ENCODE measurements around the gene LSG1.

LSG1 gene

GRCh38 chr3:194622621-194623340 lies 49.2 kb downstream of the LSG1 start:
- TF ChIP-seq EGR1 (IDR thresholded peaks at IDR 0.05) (no peak), EP300 (IDR thresholded peaks at IDR 0.05; ENCODE audit: borderline replicate concordance) (no peak), FOXM1 (IDR thresholded peaks at IDR 0.05; ENCODE audit: borderline replicate concordance, low read depth) (no peak), ZBTB7A (IDR thresholded peaks at IDR 0.05; ENCODE audit: low read depth) (no peak), CREB1 (IDR thresholded peaks at IDR 0.05; ENCODE audit: low read depth) (no peak)

GRCh38 chr3:194621947-194622346 lies 50.0 kb downstream of the LSG1 start:
- TF ChIP-seq CEBPB (IDR thresholded peaks at IDR 0.05), result no peak
- no peak for TF ChIP-seq TCF12 (IDR thresholded peaks at IDR 0.05; ENCODE audit: low read depth)
- TF ChIP-seq TAF1 (IDR thresholded peaks at IDR 0.05; ENCODE audit: low read depth), result no peak
- no peak for TF ChIP-seq TEAD4 (IDR thresholded peaks at IDR 0.05)
- TF ChIP-seq MAX (IDR thresholded peaks at IDR 0.05), result no peak
- TF ChIP-seq EGR1 (IDR thresholded peaks at IDR 0.05), result no peak

- no peak for TF ChIP-seq CREB1 (IDR thresholded peaks at IDR 0.05; ENCODE audit: low read depth)
- no peak for TF ChIP-seq REST (IDR thresholded peaks at IDR 0.05; ENCODE audit: low read depth)
- TF ChIP-seq EGR1 (IDR thresholded peaks at IDR 0.05), result no peak
- no peak for TF ChIP-seq TEAD4 (IDR thresholded peaks at IDR 0.05)
- no peak for TF ChIP-seq EP300 (IDR thresholded peaks at IDR 0.05; ENCODE audit: borderline replicate concordance)
- no peak for TF ChIP-seq TAF1 (IDR thresholded peaks at IDR 0.05; ENCODE audit: low read depth)
- no peak for TF ChIP-seq RAD21 (IDR thresholded peaks at IDR 0.05; ENCODE audit: low read depth)
- TF ChIP-seq CEBPB (IDR thresholded peaks at IDR 0.05), result no peak
- no peak for TF ChIP-seq ZBTB7A (IDR thresholded peaks at IDR 0.05; ENCODE audit: low read depth)
- TF ChIP-seq MAX (IDR thresholded peaks at IDR 0.05), result no peak
- TF ChIP-seq TCF12 (IDR thresholded peaks at IDR 0.05; ENCODE audit: low read depth), result no peak
- TF ChIP-seq NFIC (IDR thresholded peaks at IDR 0.05), result no peak
- no peak for TF ChIP-seq USF1 (IDR thresholded peaks at IDR 0.05)
- no peak for TF ChIP-seq YY1 (IDR thresholded peaks at IDR 0.05; ENCODE audit: low read depth)
- no peak for TF ChIP-seq FOXM1 (IDR thresholded peaks at IDR 0.05; ENCODE audit: borderline replicate concordance, low read depth)
Measured at GRCh38 chr3:194620196-194620595, 51.8 kb downstream of the LSG1 start.

GRCh38 chr3:194619741-194620140 lies 52.2 kb downstream of the LSG1 start:
- TF ChIP-seq CEBPB (IDR thresholded peaks at IDR 0.05), result no peak
- TF ChIP-seq REST (IDR thresholded peaks at IDR 0.05; ENCODE audit: low read depth), result no peak
- no peak for TF ChIP-seq EP300 (IDR thresholded peaks at IDR 0.05; ENCODE audit: borderline replicate concordance)
- TF ChIP-seq EGR1 (IDR thresholded peaks at IDR 0.05), result no peak
- no peak for TF ChIP-seq RAD21 (IDR thresholded peaks at IDR 0.05; ENCODE audit: low read depth)
- no peak for TF ChIP-seq TEAD4 (IDR thresholded peaks at IDR 0.05)
- TF ChIP-seq MAX (IDR thresholded peaks at IDR 0.05), result no peak
- no peak for TF ChIP-seq TAF1 (IDR thresholded peaks at IDR 0.05; ENCODE audit: low read depth)
- no peak for TF ChIP-seq USF1 (IDR thresholded peaks at IDR 0.05)

- TF ChIP-seq TCF12 (IDR thresholded peaks at IDR 0.05; ENCODE audit: low read depth) (no peak), USF1 (IDR thresholded peaks at IDR 0.05) (no peak), REST (IDR thresholded peaks at IDR 0.05; ENCODE audit: low read depth) (no peak), ZBTB7A (IDR thresholded peaks at IDR 0.05; ENCODE audit: low read depth) (no peak), NFIC (IDR thresholded peaks at IDR 0.05) (no peak), EGR1 (IDR thresholded peaks at IDR 0.05) (no peak), MAX (IDR thresholded peaks at IDR 0.05) (no peak), CEBPB (IDR thresholded peaks at IDR 0.05) (no peak)
Measured at GRCh38 chr3:194618858-194619608, 53.0 kb downstream of the LSG1 start.

Data from Ishikawa (cell line).